H1 (cell line): ENCODE results near the gene RERE. TPM values are rescaled to one million over a fixed set of nuclear protein-coding genes. Genes with fewer than 3 reads are reported as not detected.

Source experiments
- BRCA1 ChIP-seq: IDR thresholded peaks from 2 replicates; pipeline ENCODE4 v1.6.1; 2012; ENCODE audit warnings: low read depth, low read length, improper control_type of control experiment
- CBX8 ChIP-seq: fragments of 300-800, 300-1000 bp; sonication (generic); IDR thresholded peaks from 2 replicates; pipeline ENCODE4 v1.7.1; 2016; ENCODE audit warnings: low read depth, low read length, borderline replicate concordance
- SIN3A ChIP-seq, 2 experiments: IDR thresholded peaks in 1 of 2; conservative IDR thresholded peaks in 1 of 2; 2 replicates each; pipeline ENCODE4 v1.6.1; 2011 to 2012; ENCODE audit warnings: low read length in 2 of 2, improper control_type of control experiment in 1 of 2, low read depth in 1 of 2, mild to moderate bottlenecking in 1 of 2
- polyA plus RNA-seq, 7 experiments: library from polyadenylated mRNA; depleted of rRNA in 3 of 7; stranded (reverse) in 5 of 7; unstranded in 2 of 7; fragments of >200 nt in 5 of 7; fragments of 200-250 nt in 2 of 7; gene quantifications; 1 replicate in 5 of 7; 2 replicates in 1 of 7; 4 replicates in 1 of 7; pipeline versions ENCODE4 v1.2.1 to v1.2.3, GENCODE V29; 2011 to 2013; ENCODE audit warnings: missing spikeins in 2 of 7, mixed read lengths in 2 of 7
- total RNA-seq: library from RNA; stranded (reverse); fragmentation: NEBNext Ultra II Directional; extraction: Animal tissue kit (Norgen Biotek cat#: 25700); gene quantifications from 2 replicates; pipeline ENCODE4 v1.2.1, GENCODE V29; 2021

RERE gene
- total and polyA plus RNA-seq, 2 of the 8 experiments (the other 6 are each of a cell fraction or from before 2014, with no cell fraction given): 15.3 to 142 TPM

DNA sequence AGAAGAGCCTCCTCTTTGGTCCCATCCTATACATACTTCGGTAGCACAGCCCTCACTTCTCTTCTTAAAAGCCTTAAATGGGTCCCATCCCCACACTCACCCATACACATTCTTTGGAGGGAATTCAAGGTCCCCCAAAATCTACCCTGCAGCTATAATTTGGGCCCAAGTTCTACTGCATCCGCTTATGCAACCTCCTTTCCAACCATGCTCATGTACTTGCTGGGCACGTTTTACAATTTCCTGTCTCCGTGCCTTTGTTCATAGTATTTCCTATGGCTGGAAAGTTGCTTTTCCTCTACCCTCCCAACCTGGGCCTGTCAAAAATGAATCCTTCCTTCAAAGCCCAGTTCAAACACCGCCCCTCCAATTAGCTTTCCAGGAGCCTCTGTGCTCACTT is 399.8 kb downstream of the RERE start (continued):
- TF ChIP-seq SIN3A (conservative IDR thresholded peaks at IDR 0.05 in 1 of 2, IDR thresholded peaks at IDR 0.05 in 1 of 2; ENCODE audit: low read depth in 1 of 2, low read length in 2 of 2) (no peak), CBX8 (no peak), BRCA1 (no peak)
